Measurements from ENCODE around the gene KNDC1.

GRCh38 chr10:133154996-133155778, 4.8 kb upstream of the KNDC1 start:
- TF ChIP-seq CTCF (optimal IDR thresholded peaks at IDR 0.05 in 1 of 3, IDR thresholded peaks at IDR 0.05 in 1 of 3, conservative IDR thresholded peaks at IDR 0.05 in 1 of 3; ENCODE audit: extremely low read depth in 1 of 3, insufficient read depth in 2 of 3, low read length in 3 of 3), result no peak
- no peak for TF ChIP-seq EZH2 (IDR thresholded peaks at IDR 0.05; ENCODE audit: low read length)
